BE2C (cell line): ENCODE results near the gene PPP5C.

ENCODE experiments used
- DNase-seq: peaks from one replicate; pipeline ENCODE4 v3.0.0-alpha.2; 2020
- H3K27me3 ChIP-seq: fragments of 250-450 bp; sonication (Bioruptor Pico); 2 replicates; pipeline ENCODE4 v1.5.1; 2020; ENCODE audit warnings: mild to moderate bottlenecking
- H3K36me3 ChIP-seq: fragments of 250-450 bp; sonication (Bioruptor Pico); 2 replicates; pipeline ENCODE4 v1.5.1; 2020; ENCODE audit warnings: mild to moderate bottlenecking
- H3K4me1 ChIP-seq: fragments of 250-450 bp; sonication (Bioruptor Pico); 2 replicates; pipeline ENCODE4 v1.5.1; 2020
- H3K4me3 ChIP-seq: 2 replicates; pipeline ENCODE4 v1.5.1; 2011; ENCODE audit warnings: low read depth, low read length
- H3K9me3 ChIP-seq: fragments of 250-450 bp; sonication (Bioruptor Pico); 2 replicates; pipeline ENCODE4 v1.5.1; 2020
- CTCF ChIP-seq: IDR thresholded peaks from 2 replicates; pipeline ENCODE4 v1.5.1; 2012; ENCODE audit warnings: mild to moderate bottlenecking, low read depth, low read length

Gene PPP5C

GRCh38 chr19:46350758-46351159 lies 3.9 kb downstream of the PPP5C start:
- Histone ChIP-seq H3K36me3 (peaks cover 37% of the 10 kb centered on the region), H3K27me3 (no peaks in the 10 kb centered on the region), H3K9me3 (no peaks in the 10 kb centered on the region), H3K4me3 (no peak overlapping the region), H3K4me1 (peaks cover 3% of the 10 kb centered on the region; the same call in 1 of the 2 replicates)
- TF ChIP-seq CTCF: no peak
- no peak for DNase-seq

- Histone ChIP-seq H3K4me3 (no peak overlapping the region), H3K36me3 (peaks cover 44% of the 10 kb centered on the region), H3K9me3 (no peaks in the 10 kb centered on the region), H3K27me3 (no peaks in the 10 kb centered on the region), H3K4me1 (peaks cover 3% of the 10 kb centered on the region; the same call in 1 of the 2 replicates)
- TF ChIP-seq CTCF: no peak
- peak; percentile 29 for DNase-seq
Observed at GRCh38 chr19:46351241-46352041, 4.6 kb downstream of the PPP5C start.

- no peak for TF ChIP-seq CTCF
- H3K9me3 ChIP-seq: no peaks in the 10 kb centered on the region
- no peak overlapping the region for H3K4me3 ChIP-seq
- H3K4me1 ChIP-seq: 0 out of 2 replicates have a peak, but pooled peaks cover 3% of the 10 kb centered on the region
- no peaks in the 10 kb centered on the region for H3K27me3 ChIP-seq
- DNase-seq: no peak
- peaks cover 54% of the 10 kb centered on the region for H3K36me3 ChIP-seq
Observed at GRCh38 chr19:46353730-46354528, 7.0 kb downstream of the PPP5C start.

GRCh38 chr19:46355234-46356148 lies 8.6 kb downstream of the PPP5C start:
- H3K4me1 ChIP-seq: no peaks in the 10 kb centered on the region
- H3K27me3 ChIP-seq: no peaks in the 10 kb centered on the region
- DNase-seq: no peak
- no peak overlapping the region for H3K4me3 ChIP-seq
- TF ChIP-seq CTCF: no peak
- peaks cover 52% of the 10 kb centered on the region for H3K36me3 ChIP-seq
- H3K9me3 ChIP-seq: no peaks in the 10 kb centered on the region

- Histone ChIP-seq H3K36me3 (peaks cover 55% of the 10 kb centered on the region), H3K27me3 (no peaks in the 10 kb centered on the region), H3K4me3 (no peak overlapping the region), H3K4me1 (no peaks in the 10 kb centered on the region), H3K9me3 (no peaks in the 10 kb centered on the region)
- no peak for DNase-seq
- no peak for TF ChIP-seq CTCF
Observed at GRCh38 chr19:46356149-46357055, 9.5 kb downstream of the PPP5C start.
